Smooth muscle cell (in vitro differentiated cells): ENCODE measurements around the gene PTPN7. TPM values are rescaled to one million over a fixed set of nuclear protein-coding genes. Genes with fewer than 3 reads are reported as not detected.
"Not testable (repeated sequence)": the region's sequence is repeated elsewhere in the genome, so short reads cannot be mapped to it uniquely, and the experiment has no call there.

ENCODE experiments used
- DNase-seq: peaks from one replicate; lab custom pipeline; 2025; ENCODE audit not compliant: unreplicated experiment; lab: John Stamatoyannopoulos, UW
- H2AFZ ChIP-seq: fragments of 200-600 bp; sonication (generic); 2 replicates; pipeline ENCODE4 v1.6.0; 2016; ENCODE audit warnings: antibody characterized with exemption, low read depth, mild to moderate bottlenecking
- H3F3A ChIP-seq: fragments of 200-600 bp; sonication (generic); 2 replicates; pipeline ENCODE4 v1.6.0; 2017; ENCODE audit warnings: antibody characterized with exemption, low read depth
- H3K27ac ChIP-seq: fragments of 200-600 bp; sonication (generic); 2 replicates; pipeline ENCODE4 v1.5.1; 2016; ENCODE audit warnings: low read depth, mild to moderate bottlenecking
- H3K27me3 ChIP-seq: fragments of 200-600 bp; sonication (generic); 2 replicates; pipeline ENCODE4 v1.6.1; 2016; ENCODE audit warnings: low read depth, mild to moderate bottlenecking
- H3K36me3 ChIP-seq: fragments of 200-600 bp; sonication (generic); 2 replicates; pipeline ENCODE4 v1.5.1; 2016; ENCODE audit warnings: low read depth
- H3K4me1 ChIP-seq: fragments of 200-600 bp; sonication (generic); 2 replicates; pipeline ENCODE4 v1.5.1; 2016; ENCODE audit warnings: low read depth
- H3K4me2 ChIP-seq: fragments of 200-600 bp; sonication (generic); 2 replicates; pipeline ENCODE4 v1.6.0; 2016; ENCODE audit warnings: mild to moderate bottlenecking
- H3K4me3 ChIP-seq: fragments of 200-600 bp; sonication (generic); 2 replicates; pipeline ENCODE4 v1.5.1; 2016; ENCODE audit warnings: mild to moderate bottlenecking
- H3K79me2 ChIP-seq: fragments of 200-600 bp; sonication (generic); 2 replicates; pipeline ENCODE4 v1.6.0; 2016; ENCODE audit warnings: low read depth, mild to moderate bottlenecking
- H3K9ac ChIP-seq: fragments of 200-600 bp; sonication (generic); 2 replicates; pipeline ENCODE4 v1.6.0; 2016; ENCODE audit warnings: low read depth
- H3K9me3 ChIP-seq: fragments of 200-600 bp; sonication (generic); replicated peaks from 2 replicates; pipeline ENCODE4 v1.5.1; 2016; ENCODE audit warnings: low read depth
- H4K20me1 ChIP-seq: fragments of 200-600 bp; sonication (generic); 2 replicates; pipeline ENCODE4 v1.6.0; 2016; ENCODE audit warnings: low read depth
- CTCF ChIP-seq: fragments of 200-600 bp; sonication (generic); IDR thresholded peaks from 2 replicates; pipeline ENCODE4 v1.5.1; 2017; ENCODE audit warnings: borderline replicate concordance, mild to moderate bottlenecking, antibody characterized with exemption; ENCODE audit not compliant: insufficient read depth, poor library complexity, severe bottlenecking
- WGBS: methylation state at CpG from one replicate; pipeline ENCODE4 v1.1.7; 2016; ENCODE audit warnings: low lambda C conversion rate; 5-methylcytosine and 5-hydroxymethylcytosine counted together
- polyA plus RNA-seq: library from polyadenylated mRNA; unstranded; fragments of >200 nt; fragmentation: Nextera tagmentation; extraction: Ambion mirVana; gene quantifications from 2 replicates; pipeline ENCODE4 v1.2.1, GENCODE V29; 2016
- total RNA-seq: library from RNA; depleted of rRNA; stranded (reverse); fragments of >200 nt; gene quantifications from 2 replicates; pipeline ENCODE4 v1.2.3, GENCODE V29; 2014

Gene PTPN7
- total and polyA plus RNA-seq, 2 experiments from 2014 or later, result not detected

GRCh38 chr1:202167708-202168415 lies 7.5 kb upstream of the PTPN7 start:
- H3K9ac ChIP-seq, result no peak overlapping the region
- no peaks in the 10 kb centered on the region for H3K27me3 ChIP-seq
- no peak overlapping the region for H3K27ac ChIP-seq
- H3K9me3 ChIP-seq, result no peaks in the 10 kb centered on the region
- H3K36me3 ChIP-seq, result no peaks in the 10 kb centered on the region
- no peak for TF ChIP-seq CTCF
- H3K79me2 ChIP-seq, result no peaks in the 10 kb centered on the region
- peaks cover 3% of the 10 kb centered on the region for H3K4me1 ChIP-seq
- no peak overlapping the region for H2AFZ ChIP-seq
- no peak overlapping the region for H3K4me3 ChIP-seq
- H4K20me1 ChIP-seq, result no peaks in the 10 kb centered on the region
- no peak for DNase-seq
- H3F3A ChIP-seq, result no peaks in the 10 kb centered on the region
- 81% methylated on average over 16 of the region's 18 CpGs for WGBS
- no peak overlapping the region for H3K4me2 ChIP-seq

DNA sequence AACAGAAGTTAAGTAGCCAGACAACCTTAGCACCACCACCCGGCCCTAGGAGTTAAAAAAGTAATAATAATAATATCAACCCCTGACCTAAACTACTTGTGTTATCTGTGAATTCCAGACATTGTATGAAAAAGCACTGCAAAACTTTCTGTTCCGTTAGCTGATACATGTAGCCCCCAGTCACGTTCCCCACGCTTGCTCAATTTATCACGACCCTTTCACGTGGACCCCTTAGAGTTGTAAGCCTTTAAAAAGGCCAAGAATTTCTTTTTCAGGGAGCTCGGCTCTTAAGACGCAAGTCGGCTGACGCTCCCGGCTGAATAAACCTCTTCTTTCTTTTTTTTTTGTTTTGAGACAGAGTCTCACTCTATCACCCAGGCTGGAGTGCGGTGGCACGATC lies 6.7 kb upstream of the PTPN7 start:
- not testable (repeated sequence) for H3K36me3 ChIP-seq, H2AFZ ChIP-seq, DNase-seq, H3K4me2 ChIP-seq, H3K4me3 ChIP-seq, H3F3A ChIP-seq, H3K4me1 ChIP-seq, H3K27me3 ChIP-seq, H3K27ac ChIP-seq, H4K20me1 ChIP-seq, H3K9ac ChIP-seq, H3K9me3 ChIP-seq, H3K79me2 ChIP-seq
- WGBS, result 92% methylated on average over 13 of the region's 13 CpGs

DNA sequence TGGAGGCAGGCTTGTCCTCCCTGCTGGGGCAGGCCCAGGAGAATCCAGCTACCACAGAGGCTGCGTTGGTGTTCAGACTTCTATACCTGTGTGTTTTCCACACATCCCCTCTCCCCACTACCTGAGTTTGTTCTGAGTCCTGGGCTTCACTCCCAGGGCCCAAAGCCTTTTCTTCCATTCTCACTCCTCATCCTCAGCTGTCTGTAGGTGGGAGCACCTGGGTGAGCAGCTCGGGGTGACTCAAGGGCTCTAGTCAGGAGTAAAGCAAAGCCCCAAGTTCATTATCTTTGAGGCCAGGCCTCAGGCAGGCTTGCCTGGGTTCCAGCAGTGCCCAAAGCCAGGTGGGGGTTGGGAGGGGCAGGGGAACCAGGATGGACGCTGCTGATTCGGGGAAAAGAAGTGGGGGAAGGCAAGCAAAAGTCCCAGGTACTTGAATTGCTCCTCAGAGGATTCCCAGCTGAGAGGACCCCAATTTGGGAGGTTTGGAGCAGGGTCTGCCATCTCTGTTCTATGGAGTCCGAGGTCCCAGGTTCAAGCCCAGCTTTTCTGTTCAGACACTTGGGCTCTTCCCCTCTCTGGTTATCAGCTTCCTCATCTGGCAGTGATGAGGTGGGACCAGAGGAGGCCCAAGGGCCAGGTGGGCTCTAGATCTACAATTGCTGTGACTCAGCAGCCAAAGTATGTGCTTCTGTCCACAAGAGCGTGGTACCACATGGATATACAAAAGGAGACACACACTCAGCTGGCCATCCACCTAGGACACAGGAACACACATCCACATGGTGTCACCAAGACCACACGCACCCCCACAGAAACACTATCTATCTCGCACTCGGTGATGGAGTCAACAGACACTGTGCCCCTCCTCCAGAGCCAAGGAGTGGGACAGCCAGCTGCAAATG lies 5.8 kb upstream of the PTPN7 start:
- H2AFZ ChIP-seq, result no peak overlapping the region
- H3K79me2 ChIP-seq, result no peaks in the 10 kb centered on the region
- no peak for TF ChIP-seq CTCF
- H4K20me1 ChIP-seq, result no peaks in the 10 kb centered on the region
- no peaks in the 10 kb centered on the region for H3F3A ChIP-seq
- no peak overlapping the region for H3K27ac ChIP-seq
- H3K4me1 ChIP-seq, result peaks cover 3% of the 10 kb centered on the region
- no peak overlapping the region for H3K4me2 ChIP-seq
- no peak overlapping the region for H3K9ac ChIP-seq
- H3K27me3 ChIP-seq, result no peaks in the 10 kb centered on the region
- no peak for DNase-seq
- no peaks in the 10 kb centered on the region for H3K36me3 ChIP-seq
- no peak overlapping the region for H3K4me3 ChIP-seq
- no peaks in the 10 kb centered on the region for H3K9me3 ChIP-seq
- WGBS, result 83% methylated on average over 9 of the region's 9 CpGs

- TF ChIP-seq CTCF, result no peak
- Histone ChIP-seq H2AFZ (no peak overlapping the region), H3K27ac (no peak overlapping the region), H3K27me3 (no peaks in the 10 kb centered on the region), H3K9me3 (no peaks in the 10 kb centered on the region), H4K20me1 (no peaks in the 10 kb centered on the region), H3K9ac (no peak overlapping the region), H3F3A (no peaks in the 10 kb centered on the region), H3K79me2 (no peaks in the 10 kb centered on the region), H3K4me3 (no peak overlapping the region), H3K4me1 (peaks cover 3% of the 10 kb centered on the region), H3K4me2 (no peak overlapping the region), H3K36me3 (no peaks in the 10 kb centered on the region)
- WGBS, result 91% methylated on average over 18 of the region's 20 CpGs
- DNase-seq, result no peak
These were observed 5.0 kb upstream of the PTPN7 start for GRCh38 chr1:202165267-202165941.
